Karpas-422 (cell line): ENCODE measurements around the gene PLEKHF1. TPM values are rescaled to one million over a fixed set of nuclear protein-coding genes. Genes with fewer than 3 reads are reported as not detected.

Source experiments
- DNase-seq: peaks from one replicate; pipeline ENCODE4 v3.0.0-alpha.2; 2015
- H2AFZ ChIP-seq: fragments of 200-600 bp; sonication (generic); 2 replicates; pipeline ENCODE4 v1.6.1; 2014; ENCODE audit warnings: antibody characterized with exemption, low read length, mixed read lengths
- H3K27ac ChIP-seq: fragments of 200-600 bp; sonication (generic); 2 replicates; pipeline ENCODE4 v1.5.1; 2014; ENCODE audit warnings: mild to moderate bottlenecking, low read length, moderate library complexity
- H3K27me3 ChIP-seq: fragments of 200-600 bp; sonication (generic); 2 replicates; pipeline ENCODE4 v1.6.1; 2014; ENCODE audit warnings: low read length, mixed read lengths
- H3K36me3 ChIP-seq: fragments of 200-600 bp; sonication (generic); 2 replicates; pipeline ENCODE4 v1.6.1; 2014; ENCODE audit warnings: low read length, mixed read lengths; ENCODE audit not compliant: insufficient read depth
- H3K4me1 ChIP-seq: fragments of 200-600 bp; sonication (generic); 2 replicates; pipeline ENCODE4 v1.6.1; 2014; ENCODE audit warnings: mild to moderate bottlenecking, low read length, mixed read lengths
- H3K4me2 ChIP-seq: fragments of 200-600 bp; sonication (generic); 2 replicates; pipeline ENCODE4 v1.6.1; 2014; ENCODE audit warnings: low read length, low read depth, mild to moderate bottlenecking; ENCODE audit not compliant: poor library complexity, severe bottlenecking
- H3K4me3 ChIP-seq: fragments of 200-600 bp; sonication (generic); 2 replicates; pipeline ENCODE4 v1.5.1; 2014; ENCODE audit warnings: mild to moderate bottlenecking, antibody characterized with exemption, low read length, mixed read lengths
- H3K79me2 ChIP-seq: fragments of 200-600 bp; sonication (generic); 2 replicates; pipeline ENCODE4 v1.6.1; 2014; ENCODE audit warnings: mild to moderate bottlenecking, low read length, mixed read lengths
- H3K9ac ChIP-seq: fragments of 200-600 bp; sonication (generic); 2 replicates; pipeline ENCODE4 v1.6.0; 2014; ENCODE audit warnings: low read length
- H3K9me2 ChIP-seq: fragments of 200-600 bp; sonication (generic), shearing (Covaris generic); replicated peaks from 2 replicates; pipeline ENCODE4 v1.6.0; 2014; ENCODE audit warnings: mild to moderate bottlenecking, low read length, moderate library complexity; ENCODE audit not compliant: insufficient read depth
- H3K9me3 ChIP-seq: fragments of 300-700, 200-600 bp; sonication (generic); 2 replicates; pipeline ENCODE4 v1.6.1; 2014; ENCODE audit warnings: low read length, mixed read lengths
- H4K20me1 ChIP-seq: fragments of 200-600 bp; sonication (generic); 2 replicates; pipeline ENCODE4 v1.6.1; 2014; ENCODE audit warnings: mild to moderate bottlenecking, antibody characterized with exemption, low read length, low read depth; ENCODE audit not compliant: insufficient read depth
- total RNA-seq: library from RNA; depleted of rRNA; stranded (reverse); fragments of >200 nt; shearing (Covaris generic); gene quantifications from 2 replicates; pipeline ENCODE4 v1.2.3, GENCODE V29; 2014; ENCODE audit warnings: low replicate concordance

PLEKHF1 gene
- total RNA-seq, 1 experiment from 2014 or later = not detected

GRCh38 chr19:29682236-29682895 is 17.1 kb downstream of the PLEKHF1 start:
- Histone ChIP-seq H3K9ac (no peak overlapping the region), H4K20me1 (no peaks in the 10 kb centered on the region), H3K4me2 (no peak overlapping the region), H3K79me2 (no peaks in the 10 kb centered on the region), H3K36me3 (no peaks in the 10 kb centered on the region), H3K4me3 (no peak overlapping the region), H3K27ac (no peak overlapping the region), H2AFZ (no peak overlapping the region), H3K9me2 (no peaks in the 10 kb centered on the region), H3K4me1 (peaks cover 6% of the 10 kb centered on the region), H3K9me3 (no peaks in the 10 kb centered on the region), H3K27me3 (no peaks in the 10 kb centered on the region)
- no peak for DNase-seq

- H3K79me2 ChIP-seq = no peaks in the 10 kb centered on the region
- no peaks in the 10 kb centered on the region for H4K20me1 ChIP-seq
- H3K27me3 ChIP-seq = no peaks in the 10 kb centered on the region
- H3K4me3 ChIP-seq = no peak overlapping the region
- no peak overlapping the region for H2AFZ ChIP-seq
- no peak overlapping the region for H3K27ac ChIP-seq
- H3K36me3 ChIP-seq = no peaks in the 10 kb centered on the region
- no peak for DNase-seq
- H3K4me1 ChIP-seq = peaks cover 6% of the 10 kb centered on the region
- H3K4me2 ChIP-seq = no peak overlapping the region
- H3K9me2 ChIP-seq = no peaks in the 10 kb centered on the region
- H3K9ac ChIP-seq = no peak overlapping the region
- no peaks in the 10 kb centered on the region for H3K9me3 ChIP-seq
Measured at GRCh38 chr19:29683009-29683408, 17.7 kb downstream of the PLEKHF1 start.

DNA sequence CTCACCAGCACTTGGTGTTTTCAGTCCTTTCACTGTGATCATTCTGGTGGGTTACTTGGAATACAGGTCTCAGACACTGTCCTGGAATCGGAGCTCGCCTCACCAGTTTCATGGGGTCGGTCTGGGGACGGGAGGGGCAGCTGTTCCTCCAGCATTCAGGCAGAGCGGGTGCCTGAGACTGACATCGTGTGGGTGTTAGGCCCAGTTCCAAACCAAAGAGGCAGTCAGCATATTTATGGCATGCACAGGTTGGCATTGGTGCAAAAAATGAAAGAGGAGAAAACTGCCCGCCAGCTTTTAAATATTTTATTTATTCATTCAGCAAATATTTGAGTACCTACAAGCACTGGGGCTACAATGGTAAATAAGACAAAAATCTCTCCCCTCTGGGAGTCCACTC is 20.1 kb downstream of the PLEKHF1 start:
- H3K9me3 ChIP-seq = no peaks in the 10 kb centered on the region
- DNase-seq = no peak
- H3K9ac ChIP-seq = no peak overlapping the region
- H3K79me2 ChIP-seq = no peaks in the 10 kb centered on the region
- no peak overlapping the region for H3K4me3 ChIP-seq
- no peaks in the 10 kb centered on the region for H3K9me2 ChIP-seq
- no peak overlapping the region for H3K27ac ChIP-seq
- H2AFZ ChIP-seq = no peak overlapping the region
- H3K27me3 ChIP-seq = no peaks in the 10 kb centered on the region
- H3K4me1 ChIP-seq = peaks cover 6% of the 10 kb centered on the region
- H3K36me3 ChIP-seq = no peaks in the 10 kb centered on the region
- no peak overlapping the region for H3K4me2 ChIP-seq
- H4K20me1 ChIP-seq = no peaks in the 10 kb centered on the region

GRCh38 chr19:29686285-29686805 is 21.1 kb downstream of the PLEKHF1 start:
- no peak overlapping the region for H3K4me3 ChIP-seq
- H3K9me2 ChIP-seq = no peaks in the 10 kb centered on the region
- H3K27ac ChIP-seq = no peak overlapping the region
- H3K9ac ChIP-seq = no peak overlapping the region
- no peaks in the 10 kb centered on the region for H3K36me3 ChIP-seq
- DNase-seq = no peak
- 0 out of 2 replicates have a peak, but pooled peaks cover 5% of the 10 kb centered on the region for H3K9me3 ChIP-seq
- no peaks in the 10 kb centered on the region for H4K20me1 ChIP-seq
- H3K4me1 ChIP-seq = no peaks in the 10 kb centered on the region
- no peak overlapping the region for H2AFZ ChIP-seq
- no peaks in the 10 kb centered on the region for H3K79me2 ChIP-seq
- no peak overlapping the region for H3K4me2 ChIP-seq
- no peaks in the 10 kb centered on the region for H3K27me3 ChIP-seq

- DNase-seq = no peak
- 0 out of 2 replicates have a peak, but pooled peaks cover 5% of the 10 kb centered on the region for H3K9me3 ChIP-seq
- H4K20me1 ChIP-seq = no peaks in the 10 kb centered on the region
- no peak overlapping the region for H3K4me2 ChIP-seq
- H3K79me2 ChIP-seq = no peaks in the 10 kb centered on the region
- H2AFZ ChIP-seq = no peak overlapping the region
- H3K27ac ChIP-seq = no peak overlapping the region
- no peaks in the 10 kb centered on the region for H3K27me3 ChIP-seq
- H3K4me1 ChIP-seq = no peaks in the 10 kb centered on the region
- H3K9ac ChIP-seq = no peak overlapping the region
- no peaks in the 10 kb centered on the region for H3K36me3 ChIP-seq
- no peak overlapping the region for H3K4me3 ChIP-seq
- H3K9me2 ChIP-seq = no peaks in the 10 kb centered on the region
Measured at GRCh38 chr19:29687244-29687896, 22.1 kb downstream of the PLEKHF1 start.

DNA sequence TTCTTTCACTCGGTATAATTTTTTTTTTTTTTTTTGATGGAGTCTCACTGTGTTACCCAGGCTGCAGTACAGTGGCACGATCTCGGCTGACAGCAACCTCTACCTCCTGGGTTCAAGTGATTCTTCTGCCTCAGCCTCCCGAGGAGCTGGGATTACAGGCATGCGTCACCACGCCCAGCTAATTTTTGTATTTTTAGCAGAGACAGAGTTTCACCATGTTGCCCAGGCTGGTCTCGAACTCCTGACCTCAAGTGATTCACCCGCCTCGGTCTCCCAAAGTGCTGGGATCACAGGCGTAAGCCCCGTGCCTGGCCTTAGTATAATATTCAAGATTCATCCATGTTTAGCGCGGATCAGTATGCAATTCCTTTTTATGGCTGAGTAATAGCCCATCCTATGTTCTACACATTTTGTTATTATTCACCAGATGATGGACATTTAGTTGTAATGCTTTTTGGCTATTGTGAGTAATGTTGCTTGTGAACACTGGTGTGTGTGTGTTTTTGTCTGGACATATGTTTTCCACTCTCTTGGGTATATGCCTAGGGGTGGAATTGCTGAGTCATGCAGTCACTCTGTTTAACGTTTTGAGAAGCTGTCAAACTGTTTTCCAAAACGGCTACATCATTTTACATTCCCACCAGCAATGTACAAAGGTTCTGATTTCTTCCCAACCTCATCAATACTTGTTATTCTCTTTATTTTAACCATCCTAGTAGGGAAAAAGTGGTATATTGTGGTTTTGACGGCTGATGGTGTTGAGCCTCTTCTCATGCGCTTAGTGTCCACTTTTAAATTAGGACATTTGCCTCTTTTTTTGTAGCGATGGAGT is 22.9 kb downstream of the PLEKHF1 start:
- no peak overlapping the region for H3K27ac ChIP-seq
- no peaks in the 10 kb centered on the region for H3K9me2 ChIP-seq
- no peaks in the 10 kb centered on the region for H3K4me1 ChIP-seq
- H3K27me3 ChIP-seq = no peaks in the 10 kb centered on the region
- H3K4me2 ChIP-seq = no peak overlapping the region
- no peaks in the 10 kb centered on the region for H4K20me1 ChIP-seq
- H2AFZ ChIP-seq = no peak overlapping the region
- H3K9ac ChIP-seq = no peak overlapping the region
- no peak for DNase-seq
- no peaks in the 10 kb centered on the region for H3K79me2 ChIP-seq
- no peak overlapping the region for H3K4me3 ChIP-seq
- H3K9me3 ChIP-seq = 0 out of 2 replicates have a peak, but pooled peaks cover 5% of the 10 kb centered on the region
- no peaks in the 10 kb centered on the region for H3K36me3 ChIP-seq

DNA sequence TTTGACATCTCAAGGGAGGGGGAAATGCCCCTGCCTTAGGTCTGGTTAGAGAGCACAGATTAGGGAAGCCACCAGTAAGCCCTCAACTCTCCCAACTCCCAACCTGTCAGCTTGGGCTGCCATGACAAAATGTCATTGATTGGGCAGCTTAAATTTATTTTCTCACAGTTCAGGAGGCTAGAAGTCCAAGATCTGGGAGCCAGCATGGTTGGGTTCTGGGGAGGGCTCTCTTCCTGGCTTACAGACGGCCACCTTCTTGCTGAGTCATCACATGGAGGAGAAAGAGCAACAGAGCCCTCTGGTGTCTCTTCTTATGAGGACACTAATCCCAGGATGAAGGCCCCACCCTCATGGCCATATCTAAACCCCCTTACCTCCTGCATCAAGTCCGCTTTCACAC is 25.6 kb downstream of the PLEKHF1 start:
- Histone ChIP-seq H3K27ac (no peak overlapping the region), H3K27me3 (no peaks in the 10 kb centered on the region), H3K9ac (no peak overlapping the region), H3K36me3 (no peaks in the 10 kb centered on the region), H3K9me3 (peaks cover 5% of the 10 kb centered on the region; the same call in 1 of the 2 replicates), H3K79me2 (no peaks in the 10 kb centered on the region), H3K9me2 (no peaks in the 10 kb centered on the region), H3K4me2 (no peak overlapping the region), H2AFZ (no peak overlapping the region), H3K4me3 (no peak overlapping the region), H4K20me1 (no peaks in the 10 kb centered on the region), H3K4me1 (no peaks in the 10 kb centered on the region)
- DNase-seq = peak; percentile 72

GRCh38 chr19:29694161-29694560 is 28.9 kb downstream of the PLEKHF1 start:
- Histone ChIP-seq H3K36me3 (no peaks in the 10 kb centered on the region), H3K79me2 (no peaks in the 10 kb centered on the region), H3K27ac (no peak overlapping the region), H3K27me3 (no peaks in the 10 kb centered on the region), H3K9me3 (peaks cover 9% of the 10 kb centered on the region; the same call in 1 of the 2 replicates), H3K4me3 (no peak overlapping the region), H2AFZ (no peak overlapping the region), H4K20me1 (no peaks in the 10 kb centered on the region), H3K9me2 (no peaks in the 10 kb centered on the region), H3K4me2 (no peak overlapping the region), H3K4me1 (no peaks in the 10 kb centered on the region), H3K9ac (no peak overlapping the region)
- no peak for DNase-seq
